ENCODE results near the gene LDLRAD4.

The LDLRAD4 gene

DNA sequence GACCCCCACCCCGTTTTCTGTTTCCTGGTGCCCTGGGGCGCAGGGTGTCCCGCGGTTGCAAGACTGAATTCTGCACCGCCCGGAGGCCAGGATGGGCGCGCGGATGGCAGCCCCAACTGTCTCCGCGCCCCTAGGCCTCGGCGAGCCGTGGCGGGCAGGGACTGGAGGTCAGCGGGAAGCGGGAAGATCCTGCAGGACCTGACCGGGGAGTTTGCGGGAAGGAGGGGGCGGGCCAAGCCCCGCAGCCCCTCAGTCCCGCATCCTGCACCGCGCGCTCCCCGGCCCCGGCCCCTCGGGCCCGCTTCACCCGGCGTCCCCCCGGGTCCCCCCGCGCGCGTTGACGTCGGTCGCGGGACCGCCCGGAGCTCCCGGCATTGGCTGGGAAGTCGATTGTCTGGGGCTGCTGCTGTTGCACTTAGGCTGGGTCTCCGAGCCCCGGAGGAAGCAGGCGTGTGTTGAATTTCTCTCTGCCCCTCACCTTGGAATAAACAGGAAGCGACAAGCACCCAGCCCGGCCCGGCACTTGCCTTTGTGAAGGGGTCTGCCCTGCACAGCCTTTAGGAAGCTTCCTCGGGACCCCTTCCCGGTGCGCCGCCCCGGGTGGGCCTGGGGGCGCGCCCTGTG is at the start of gene LDLRAD4:
LDLRAD4 (plus strand) TSS at position 393 of the 624 bp plus-strand sequence.
- TF ChIP-seq, protein P1, sequence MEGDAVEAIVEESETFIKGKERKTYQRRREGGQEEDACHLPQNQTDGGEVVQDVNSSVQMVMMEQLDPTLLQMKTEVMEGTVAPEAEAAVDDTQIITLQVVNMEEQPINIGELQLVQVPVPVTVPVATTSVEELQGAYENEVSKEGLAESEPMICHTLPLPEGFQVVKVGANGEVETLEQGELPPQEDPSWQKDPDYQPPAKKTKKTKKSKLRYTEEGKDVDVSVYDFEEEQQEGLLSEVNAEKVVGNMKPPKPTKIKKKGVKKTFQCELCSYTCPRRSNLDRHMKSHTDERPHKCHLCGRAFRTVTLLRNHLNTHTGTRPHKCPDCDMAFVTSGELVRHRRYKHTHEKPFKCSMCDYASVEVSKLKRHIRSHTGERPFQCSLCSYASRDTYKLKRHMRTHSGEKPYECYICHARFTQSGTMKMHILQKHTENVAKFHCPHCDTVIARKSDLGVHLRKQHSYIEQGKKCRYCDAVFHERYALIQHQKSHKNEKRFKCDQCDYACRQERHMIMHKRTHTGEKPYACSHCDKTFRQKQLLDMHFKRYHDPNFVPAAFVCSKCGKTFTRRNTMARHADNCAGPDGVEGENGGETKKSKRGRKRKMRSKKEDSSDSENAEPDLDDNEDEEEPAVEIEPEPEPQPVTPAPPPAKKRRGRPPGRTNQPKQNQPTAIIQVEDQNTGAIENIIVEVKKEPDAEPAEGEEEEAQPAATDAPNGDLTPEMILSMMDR (IDR thresholded peaks at IDR 0.05; ENCODE audit: insufficient read depth, low read length, poor library complexity, severe bottlenecking) = no peak
- TF ChIP-seq EZH2phosphoT487 (conservative IDR thresholded peaks at IDR 0.05; ENCODE audit: low read length) = no peak
- Histone ChIP-seq H3K79me2 (ENCODE audit: insufficient read depth, low read length) (no peaks in the 10 kb centered on the region), H3K4me2 (ENCODE audit: low read depth, low read length, poor library complexity, severe bottlenecking) (no peak within 1 kb of the TSS)

DNA sequence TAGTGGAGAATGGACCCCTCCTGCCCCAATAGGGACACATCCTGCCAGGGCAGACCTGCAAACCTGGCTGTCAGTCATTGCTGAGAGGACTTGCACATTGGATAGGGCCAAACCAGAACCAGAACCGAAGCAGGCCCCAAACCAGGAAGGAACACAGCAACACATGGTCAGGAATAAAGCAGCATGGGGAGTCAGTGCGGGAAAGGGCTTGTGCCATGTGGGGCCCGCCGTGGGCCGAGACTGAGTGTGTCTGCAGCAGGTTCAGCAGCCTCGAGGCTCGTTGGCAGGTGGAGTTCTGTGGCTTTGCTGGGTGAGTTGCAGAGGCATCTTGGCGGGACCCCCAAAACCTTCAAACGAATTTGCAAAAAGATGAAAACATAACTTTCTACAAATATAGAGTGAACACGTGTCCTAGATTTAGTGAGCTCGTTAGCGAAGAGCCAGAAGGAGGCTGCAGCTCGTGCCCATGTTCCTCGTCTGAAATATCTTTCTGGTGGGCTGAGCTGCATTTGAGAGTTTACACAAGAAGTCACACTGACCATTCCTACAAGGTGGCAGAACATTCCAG is 44.9 kb upstream of the LDLRAD4 start:
- Histone ChIP-seq H3F3A (ENCODE audit: insufficient read depth) (no peaks in the 10 kb centered on the region), H3K9me3 (ENCODE audit: insufficient read depth, low read length) (no peaks in the 10 kb centered on the region), H3K79me2 (ENCODE audit: insufficient read depth, low read length) (no peaks in the 10 kb centered on the region), H3K9ac (ENCODE audit: low read length) (no peak overlapping the region), H3K27ac (ENCODE audit: low read depth, low read length) (no peak overlapping the region), H3K9me2 (replicated peaks; ENCODE audit: insufficient read depth, low read length) (no peaks in the 10 kb centered on the region), H2AFZ (ENCODE audit: low read depth, low read length, severe bottlenecking) (no peak overlapping the region), H3K36me3 (ENCODE audit: low read length) (no peaks in the 10 kb centered on the region), H4K20me1 (ENCODE audit: low read depth, low read length) (no peaks in the 10 kb centered on the region), H3K4me3 (ENCODE audit: insufficient read depth, low read length, poor library complexity, severe bottlenecking) (no peak overlapping the region), H3K4me2 (ENCODE audit: low read depth, low read length, poor library complexity, severe bottlenecking) (no peak overlapping the region), H3K27me3 (ENCODE audit: low read length) (no peaks in the 10 kb centered on the region)
- TF ChIP-seq, protein P1 (IDR thresholded peaks at IDR 0.05; ENCODE audit: insufficient read depth, low read length, poor library complexity, severe bottlenecking) = no peak
- TF ChIP-seq EZH2phosphoT487 (conservative IDR thresholded peaks at IDR 0.05; ENCODE audit: low read length) = no peak

More for the DNA sequence above, at the start of gene LDLRAD4:
- no peak within 1 kb of the TSS for H3K4me3 ChIP-seq (ENCODE audit: insufficient read depth, low read length, poor library complexity, severe bottlenecking)
- no peaks in the 10 kb centered on the region for H4K20me1 ChIP-seq (ENCODE audit: low read depth, low read length)
- H3K27me3 ChIP-seq (ENCODE audit: low read length) = no peaks in the 10 kb centered on the region
- H3K9ac ChIP-seq (ENCODE audit: low read length) = no peak within 1 kb of the TSS
- H3K9me2 ChIP-seq (replicated peaks; ENCODE audit: insufficient read depth, low read length) = no peaks in the 10 kb centered on the region
- no peak within 1 kb of the TSS for H2AFZ ChIP-seq (ENCODE audit: low read depth, low read length, severe bottlenecking)
- no peak within 1 kb of the TSS for H3K27ac ChIP-seq (ENCODE audit: low read depth, low read length)
- H3K9me3 ChIP-seq (ENCODE audit: insufficient read depth, low read length) = no peaks in the 10 kb centered on the region
- H3K36me3 ChIP-seq (ENCODE audit: low read length) = no peaks in the 10 kb centered on the region
- no peaks in the 10 kb centered on the region for H3F3A ChIP-seq (ENCODE audit: insufficient read depth)

DNA sequence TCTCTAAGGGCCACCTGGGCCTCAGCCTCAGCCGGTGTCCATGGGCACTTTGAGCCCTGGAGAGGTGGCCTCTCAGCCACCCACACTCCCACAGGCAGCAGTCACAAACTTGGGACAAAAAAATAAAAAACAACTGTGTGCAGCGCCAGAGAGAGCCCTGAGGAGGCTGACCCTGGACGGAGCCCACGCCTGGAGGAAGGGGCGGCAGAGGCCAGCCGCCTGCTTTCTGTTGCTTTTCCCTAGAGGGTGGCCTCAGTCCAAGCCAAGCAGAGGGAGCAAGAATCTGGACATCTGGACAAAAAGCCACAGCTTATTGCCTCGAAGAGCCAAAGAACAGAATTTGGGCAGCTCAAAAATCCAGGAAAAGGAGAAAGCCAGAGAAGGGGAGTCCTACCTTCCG is 43.3 kb upstream of the LDLRAD4 start:
- Histone ChIP-seq H3K9me2 (replicated peaks; ENCODE audit: insufficient read depth, low read length) (no peaks in the 10 kb centered on the region), H3F3A (ENCODE audit: insufficient read depth) (no peaks in the 10 kb centered on the region), H3K9ac (ENCODE audit: low read length) (no peak overlapping the region), H3K79me2 (ENCODE audit: insufficient read depth, low read length) (no peaks in the 10 kb centered on the region), H4K20me1 (ENCODE audit: low read depth, low read length) (no peaks in the 10 kb centered on the region), H3K27me3 (ENCODE audit: low read length) (no peaks in the 10 kb centered on the region), H2AFZ (ENCODE audit: low read depth, low read length, severe bottlenecking) (no peak overlapping the region), H3K27ac (ENCODE audit: low read depth, low read length) (no peak overlapping the region), H3K4me3 (ENCODE audit: insufficient read depth, low read length, poor library complexity, severe bottlenecking) (no peak overlapping the region), H3K36me3 (ENCODE audit: low read length) (no peaks in the 10 kb centered on the region), H3K4me2 (ENCODE audit: low read depth, low read length, poor library complexity, severe bottlenecking) (no peak overlapping the region), H3K9me3 (ENCODE audit: insufficient read depth, low read length) (no peaks in the 10 kb centered on the region)
- no peak for TF ChIP-seq EZH2phosphoT487 (conservative IDR thresholded peaks at IDR 0.05; ENCODE audit: low read length)
- TF ChIP-seq, protein P1 (IDR thresholded peaks at IDR 0.05; ENCODE audit: insufficient read depth, low read length, poor library complexity, severe bottlenecking) = no peak

All from SU-DHL-6 (cell line).